Activated CD4-positive, CD25-positive, alpha-beta regulatory T cell treated with anti-CD3 and anti-CD28 coated beads, Interleukin-2, amount 50 U/mL, for 72 hours (primary cell): Measurements from ENCODE around the gene EXOC4.
"Not testable (repeated sequence)": the region's sequence is repeated elsewhere in the genome, so short reads cannot be mapped to it uniquely, and the experiment has no call there.

Experiments
- DNase-seq: peaks from one replicate; pipeline ENCODE4 v3.0.0; 2021

The EXOC4 gene

GRCh38 chr7:133775201-133775600, 522.3 kb downstream of the EXOC4 start:
- no peak for DNase-seq

GRCh38 chr7:133776266-133776665, 523.4 kb downstream of the EXOC4 start:
- DNase-seq: no peak

- no peak for DNase-seq
These were observed 524.8 kb downstream of the EXOC4 start for GRCh38 chr7:133777701-133778100.

GRCh38 chr7:133778472-133778871, 525.6 kb downstream of the EXOC4 start:
- DNase-seq: no peak

- DNase-seq: not testable (repeated sequence)
These were observed 526.7 kb downstream of the EXOC4 start for GRCh38 chr7:133779538-133779937.

GRCh38 chr7:133780912-133781311, 528.0 kb downstream of the EXOC4 start:
- DNase-seq: no peak

- DNase-seq: no peak
These were observed 528.7 kb downstream of the EXOC4 start for GRCh38 chr7:133781486-133782090.

- no peak for DNase-seq
These were observed 529.6 kb downstream of the EXOC4 start for GRCh38 chr7:133782470-133782869.

GRCh38 chr7:133783276-133783675, 530.4 kb downstream of the EXOC4 start:
- DNase-seq: no peak

- DNase-seq: no peak
These were observed 531.7 kb downstream of the EXOC4 start for GRCh38 chr7:133784486-133785001.

GRCh38 chr7:133786401-133786937, 533.6 kb downstream of the EXOC4 start:
- DNase-seq: no peak

- no peak for DNase-seq
These were observed 537.1 kb downstream of the EXOC4 start for GRCh38 chr7:133789974-133790373.

- no peak for DNase-seq
These were observed 538.0 kb downstream of the EXOC4 start for GRCh38 chr7:133790911-133791310.

- no peak for DNase-seq
These were observed 541.6 kb downstream of the EXOC4 start for GRCh38 chr7:133794479-133794878.

GRCh38 chr7:133795068-133795665, 542.3 kb downstream of the EXOC4 start:
- no peak for DNase-seq

GRCh38 chr7:133796782-133797745, 544.2 kb downstream of the EXOC4 start:
- no peak for DNase-seq

- no peak for DNase-seq
These were observed 545.1 kb downstream of the EXOC4 start for GRCh38 chr7:133797818-133798520.

- DNase-seq: no peak
These were observed 548.5 kb downstream of the EXOC4 start for GRCh38 chr7:133801341-133801740.

- DNase-seq: no peak
These were observed 551.2 kb downstream of the EXOC4 start for GRCh38 chr7:133804127-133804526.

GRCh38 chr7:133805426-133805825, 552.5 kb downstream of the EXOC4 start:
- no peak for DNase-seq

GRCh38 chr7:133807624-133808492, 555.0 kb downstream of the EXOC4 start:
- DNase-seq: no peak

GRCh38 chr7:133808493-133808866, 555.6 kb downstream of the EXOC4 start:
- no peak for DNase-seq
